ENCODE data around the gene SETD1A.
A peak's percentile ranks its signal among the peaks of the same experiment; 100 is the strongest.

Gene SETD1A

GRCh38 chr16:30996985-30997724 is 39.6 kb downstream of the SETD1A start:
- Histone ChIP-seq H3K9me3 (ENCODE audit: control insufficient read depth in 1 of 2, low read length in 2 of 2) (no peaks in the 10 kb centered on the region), H3K4me1 (ENCODE audit: control insufficient read depth in 1 of 2, insufficient read depth in 2 of 2, low read length in 2 of 2) (peaks cover 0 to 2% of the 10 kb centered on the region in 2 donors), H3K27me3 (ENCODE audit: low read depth, low read length) (no peaks in the 10 kb centered on the region), H3K36me3 (ENCODE audit: control insufficient read depth in 1 of 2, insufficient read depth in 2 of 2, low read length in 2 of 2) (no peaks in the 10 kb centered on the region), H3K4me3 (ENCODE audit: low read depth in 1 of 2, low read length in 2 of 2) (peak overlapping the region; percentile 67 to 74), H3K27ac (ENCODE audit: low read length) (peak overlapping the region; percentile 67)

DNA sequence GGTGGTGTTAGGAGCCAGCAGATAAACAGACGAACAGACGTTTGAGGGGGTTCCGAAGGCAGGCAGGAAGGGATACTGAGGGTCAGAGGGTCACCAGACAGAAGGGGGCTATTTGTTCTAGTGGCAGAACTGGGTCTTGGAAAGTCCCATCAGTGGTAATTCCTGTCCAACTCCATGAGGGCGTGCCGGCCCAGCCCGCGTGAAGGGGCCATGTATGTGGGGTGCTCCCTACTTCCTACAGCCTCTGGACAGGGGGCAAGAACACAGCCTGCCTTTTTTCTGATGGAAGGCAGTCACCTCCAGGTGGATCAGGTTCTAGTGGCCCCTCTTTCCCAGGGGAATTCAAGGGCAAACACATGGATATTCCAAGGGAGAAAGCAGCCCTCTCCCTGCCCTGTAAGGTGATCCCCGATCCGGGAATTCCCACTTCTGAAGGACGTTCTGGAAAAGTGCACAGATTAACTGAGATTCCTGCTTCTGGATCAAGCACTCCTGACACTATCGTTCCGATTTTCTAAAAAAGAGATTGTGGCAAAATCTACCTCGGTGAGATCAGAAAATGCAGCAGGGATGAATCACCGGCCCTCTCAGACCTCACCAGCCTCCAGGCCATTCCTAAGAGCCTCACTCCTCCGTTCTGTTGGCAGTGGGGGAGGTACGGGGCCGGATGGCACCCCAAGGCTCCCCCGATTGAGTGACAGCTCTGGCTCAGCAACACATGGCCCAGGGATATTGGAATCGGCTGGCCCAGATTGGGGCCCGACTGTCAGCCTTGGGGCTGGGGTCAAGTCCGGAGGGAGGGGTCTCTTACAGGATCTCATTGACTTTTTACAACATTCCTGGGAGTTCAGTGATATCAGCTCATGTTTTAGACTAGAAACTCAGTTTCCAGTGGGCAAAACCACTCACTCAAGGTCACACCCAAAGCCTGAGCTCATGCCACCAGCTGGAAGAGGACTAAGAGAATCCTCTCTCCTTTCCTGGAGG is 40.5 kb downstream of the SETD1A start:
- Histone ChIP-seq H3K36me3 (ENCODE audit: control insufficient read depth in 1 of 2, insufficient read depth in 2 of 2, low read length in 2 of 2) (no peaks in the 10 kb centered on the region), H3K9me3 (ENCODE audit: control insufficient read depth in 1 of 2, low read length in 2 of 2) (no peaks in the 10 kb centered on the region), H3K4me3 (ENCODE audit: low read depth in 1 of 2, low read length in 2 of 2) (peak overlapping the region; percentile 67 to 74), H3K27ac (ENCODE audit: low read length) (peak overlapping the region; percentile 24), H3K27me3 (ENCODE audit: low read depth, low read length) (no peaks in the 10 kb centered on the region), H3K4me1 (ENCODE audit: control insufficient read depth in 1 of 2, insufficient read depth in 2 of 2, low read length in 2 of 2) (peaks cover 0 to 6% of the 10 kb centered on the region in 2 donors)

- Histone ChIP-seq H3K36me3 (ENCODE audit: control insufficient read depth in 1 of 2, insufficient read depth in 2 of 2, low read length in 2 of 2) (no peaks in the 10 kb centered on the region), H3K4me1 (ENCODE audit: control insufficient read depth in 1 of 2, insufficient read depth in 2 of 2, low read length in 2 of 2) (peaks cover 0 to 6% of the 10 kb centered on the region in 2 donors), H3K9me3 (ENCODE audit: control insufficient read depth in 1 of 2, low read length in 2 of 2) (no peaks in the 10 kb centered on the region), H3K27me3 (ENCODE audit: low read depth, low read length) (no peaks in the 10 kb centered on the region), H3K4me3 (ENCODE audit: low read depth in 1 of 2, low read length in 2 of 2) (no peak overlapping the region), H3K27ac (ENCODE audit: low read length) (no peak overlapping the region)
These were observed 41.6 kb downstream of the SETD1A start for GRCh38 chr16:30998852-30999761.

GRCh38 chr16:31000671-31001382 is 43.3 kb downstream of the SETD1A start:
- H3K9me3 ChIP-seq (ENCODE audit: control insufficient read depth in 1 of 2, low read length in 2 of 2) = no peaks in the 10 kb centered on the region
- no peak overlapping the region for H3K4me3 ChIP-seq (ENCODE audit: low read depth in 1 of 2, low read length in 2 of 2)
- H3K27ac ChIP-seq (ENCODE audit: low read length) = no peak overlapping the region
- H3K4me1 ChIP-seq (ENCODE audit: control insufficient read depth in 1 of 2, insufficient read depth in 2 of 2, low read length in 2 of 2) = peaks cover 0 to 6% of the 10 kb centered on the region in 2 donors
- no peaks in the 10 kb centered on the region for H3K36me3 ChIP-seq (ENCODE audit: control insufficient read depth in 1 of 2, insufficient read depth in 2 of 2, low read length in 2 of 2)
- no peaks in the 10 kb centered on the region for H3K27me3 ChIP-seq (ENCODE audit: low read depth, low read length)

GRCh38 chr16:31001507-31002249 is 44.1 kb downstream of the SETD1A start:
- H3K27ac ChIP-seq (ENCODE audit: low read length) = no peak overlapping the region
- no peaks in the 10 kb centered on the region for H3K9me3 ChIP-seq (ENCODE audit: control insufficient read depth in 1 of 2, low read length in 2 of 2)
- H3K4me1 ChIP-seq (ENCODE audit: control insufficient read depth in 1 of 2, insufficient read depth in 2 of 2, low read length in 2 of 2) = peaks cover 0 to 6% of the 10 kb centered on the region in 2 donors
- no peak overlapping the region for H3K4me3 ChIP-seq (ENCODE audit: low read depth in 1 of 2, low read length in 2 of 2)
- H3K27me3 ChIP-seq (ENCODE audit: low read depth, low read length) = no peaks in the 10 kb centered on the region
- H3K36me3 ChIP-seq (ENCODE audit: control insufficient read depth in 1 of 2, insufficient read depth in 2 of 2, low read length in 2 of 2) = no peaks in the 10 kb centered on the region

GRCh38 chr16:31002250-31002700 is 44.7 kb downstream of the SETD1A start:
- Histone ChIP-seq H3K9me3 (ENCODE audit: control insufficient read depth in 1 of 2, low read length in 2 of 2) (no peaks in the 10 kb centered on the region), H3K4me1 (ENCODE audit: control insufficient read depth in 1 of 2, insufficient read depth in 2 of 2, low read length in 2 of 2) (peaks cover 0 to 6% of the 10 kb centered on the region in 2 donors), H3K36me3 (ENCODE audit: control insufficient read depth in 1 of 2, insufficient read depth in 2 of 2, low read length in 2 of 2) (no peaks in the 10 kb centered on the region), H3K27ac (ENCODE audit: low read length) (no peak overlapping the region), H3K27me3 (ENCODE audit: low read depth, low read length) (peaks cover under 1% of the 10 kb centered on the region), H3K4me3 (ENCODE audit: low read depth in 1 of 2, low read length in 2 of 2) (no peak overlapping the region)

GRCh38 chr16:31002862-31003341 is 45.3 kb downstream of the SETD1A start:
- no peak overlapping the region for H3K4me3 ChIP-seq (ENCODE audit: low read depth in 1 of 2, low read length in 2 of 2)
- peaks cover 7% of the 10 kb centered on the region for H3K27me3 ChIP-seq (ENCODE audit: low read depth, low read length)
- peaks cover 0 to 6% of the 10 kb centered on the region in 2 donors for H3K4me1 ChIP-seq (ENCODE audit: control insufficient read depth in 1 of 2, insufficient read depth in 2 of 2, low read length in 2 of 2)
- no peaks in the 10 kb centered on the region for H3K9me3 ChIP-seq (ENCODE audit: control insufficient read depth in 1 of 2, low read length in 2 of 2)
- H3K36me3 ChIP-seq (ENCODE audit: control insufficient read depth in 1 of 2, insufficient read depth in 2 of 2, low read length in 2 of 2) = no peaks in the 10 kb centered on the region
- H3K27ac ChIP-seq (ENCODE audit: low read length) = no peak overlapping the region

DNA sequence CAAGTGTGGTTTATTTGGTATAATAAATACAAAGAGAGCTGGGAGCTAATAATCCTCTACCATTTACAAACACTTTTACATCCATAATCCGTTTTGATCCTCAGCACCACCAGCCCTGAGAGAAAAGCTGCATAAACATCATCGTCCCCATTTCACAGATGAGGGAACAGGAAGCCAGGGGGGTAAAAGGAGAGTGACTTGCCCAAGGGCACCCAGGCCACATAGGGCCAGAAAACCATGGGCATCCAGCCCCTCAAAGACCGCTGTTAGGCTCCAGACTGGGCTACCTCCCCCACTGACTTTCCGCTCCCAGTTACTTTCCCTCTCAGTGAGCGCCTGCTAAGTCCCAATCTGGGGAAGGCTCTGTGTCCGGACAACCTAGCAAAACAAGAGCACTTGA is 46.2 kb downstream of the SETD1A start:
- Histone ChIP-seq H3K27me3 (ENCODE audit: low read depth, low read length) (peaks cover 7% of the 10 kb centered on the region), H3K4me1 (ENCODE audit: control insufficient read depth in 1 of 2, insufficient read depth in 2 of 2, low read length in 2 of 2) (peaks cover 0 to 6% of the 10 kb centered on the region in 2 donors), H3K27ac (ENCODE audit: low read length) (no peak overlapping the region), H3K9me3 (ENCODE audit: control insufficient read depth in 1 of 2, low read length in 2 of 2) (no peaks in the 10 kb centered on the region), H3K36me3 (ENCODE audit: control insufficient read depth in 1 of 2, insufficient read depth in 2 of 2, low read length in 2 of 2) (no peaks in the 10 kb centered on the region), H3K4me3 (ENCODE audit: low read depth in 1 of 2, low read length in 2 of 2) (no peak overlapping the region)

DNA sequence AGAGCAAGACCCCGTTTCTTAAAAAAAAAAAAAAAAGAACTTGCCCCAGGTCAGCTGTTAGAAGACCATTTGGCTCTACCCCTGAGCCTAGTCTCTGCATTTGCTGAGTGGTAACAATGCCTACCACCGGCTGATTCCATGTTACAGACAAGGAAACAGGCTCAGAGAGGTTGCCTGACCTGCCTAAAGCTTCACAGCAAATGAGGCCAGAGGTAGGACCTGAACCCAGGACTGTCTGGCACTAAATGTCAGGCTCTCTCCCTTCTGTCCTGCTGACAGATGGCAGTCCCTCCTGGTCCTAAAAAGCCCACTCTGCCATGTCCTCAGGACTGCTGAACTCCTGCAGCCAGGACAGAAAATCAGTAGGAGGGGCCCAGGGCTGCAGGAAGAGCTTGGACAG is 47.1 kb downstream of the SETD1A start:
- no peak overlapping the region for H3K4me3 ChIP-seq (ENCODE audit: low read depth in 1 of 2, low read length in 2 of 2)
- no peaks in the 10 kb centered on the region for H3K36me3 ChIP-seq (ENCODE audit: control insufficient read depth in 1 of 2, insufficient read depth in 2 of 2, low read length in 2 of 2)
- H3K27ac ChIP-seq (ENCODE audit: low read length) = no peak overlapping the region
- H3K27me3 ChIP-seq (ENCODE audit: low read depth, low read length) = peaks cover 10% of the 10 kb centered on the region
- H3K9me3 ChIP-seq (ENCODE audit: control insufficient read depth in 1 of 2, low read length in 2 of 2) = no peaks in the 10 kb centered on the region
- peaks cover 0 to 6% of the 10 kb centered on the region in 2 donors for H3K4me1 ChIP-seq (ENCODE audit: control insufficient read depth in 1 of 2, insufficient read depth in 2 of 2, low read length in 2 of 2)

Measured in muscle layer of duodenum (tissue), 2 donors.